ENCODE results near the gene KCNH5. TPM values are rescaled to one million over a fixed set of nuclear protein-coding genes. Genes with fewer than 3 reads are reported as not detected.

Gene KCNH5
- total RNA-seq, 1 experiment from 2014 or later = 1.4 TPM

GRCh38 chr14:63011623-63012022 lies 33.6 kb downstream of the KCNH5 start:
- no peaks in the 10 kb centered on the region for H3F3A ChIP-seq (ENCODE audit: insufficient read depth, low read depth)
- 0 out of 2 replicates have a peak, but pooled peaks cover 5% of the 10 kb centered on the region for H4K20me1 ChIP-seq (ENCODE audit: insufficient read depth)
- intact Hi-C loops (cut with micrococcal nuclease; ENCODE audit: unreplicated experiment) = no loop called here
- no peaks in the 10 kb centered on the region for H3K4me1 ChIP-seq (replicated peaks; ENCODE audit: insufficient read depth)
- H3K79me2 ChIP-seq (ENCODE audit: low read depth) = no peaks in the 10 kb centered on the region
- no peak for DNase-seq
- ChIA-PET POLR2A (ENCODE audit: unreplicated experiment) (no interaction called here), CTCF (no interaction called here)
- no peak overlapping the region for H3K4me2 ChIP-seq
- H3K27ac ChIP-seq = no peak overlapping the region
- 0 out of 2 replicates have a peak, but pooled peaks cover 1% of the 10 kb centered on the region for H3K9me3 ChIP-seq (ENCODE audit: insufficient read depth, low read depth)
- H3K36me3 ChIP-seq (ENCODE audit: low read depth) = no peaks in the 10 kb centered on the region
- no TSS peak for BruUV-seq (replicated peaks)
- H3K9me2 ChIP-seq (ENCODE audit: insufficient read depth) = no peaks in the 10 kb centered on the region
- no peak for TF ChIP-seq EZH2 (IDR thresholded peaks at IDR 0.05; ENCODE audit: low read depth)
- TF ChIP-seq CTCF (conservative IDR thresholded peaks at IDR 0.05) = no peak
- no peak overlapping the region for H3K4me3 ChIP-seq
- no peak overlapping the region for H2AFZ ChIP-seq
- no peaks in the 10 kb centered on the region for H3K27me3 ChIP-seq (ENCODE audit: insufficient read depth, low read depth)

GRCh38 chr14:63009495-63009894 lies 35.8 kb downstream of the KCNH5 start:
- Histone ChIP-seq H3K27me3 (ENCODE audit: insufficient read depth, low read depth) (no peaks in the 10 kb centered on the region), H3K4me2 (no peak overlapping the region), H4K20me1 (ENCODE audit: insufficient read depth) (0 out of 2 replicates have a peak, but pooled peaks cover 5% of the 10 kb centered on the region), H3K27ac (no peak overlapping the region), H3F3A (ENCODE audit: insufficient read depth, low read depth) (no peaks in the 10 kb centered on the region), H3K9me2 (ENCODE audit: insufficient read depth) (no peaks in the 10 kb centered on the region), H3K4me3 (no peak overlapping the region), H2AFZ (no peak overlapping the region), H3K4me1 (replicated peaks; ENCODE audit: insufficient read depth) (no peaks in the 10 kb centered on the region), H3K36me3 (ENCODE audit: low read depth) (no peaks in the 10 kb centered on the region), H3K9me3 (ENCODE audit: insufficient read depth, low read depth) (no peaks in the 10 kb centered on the region), H3K79me2 (ENCODE audit: low read depth) (no peaks in the 10 kb centered on the region)
- intact Hi-C loops (cut with micrococcal nuclease; ENCODE audit: unreplicated experiment) = no loop called here
- ChIA-PET CTCF (no interaction called here), POLR2A (ENCODE audit: unreplicated experiment) (no interaction called here)
- TF ChIP-seq EZH2 (IDR thresholded peaks at IDR 0.05; ENCODE audit: low read depth) = no peak
- no peak for TF ChIP-seq CTCF (conservative IDR thresholded peaks at IDR 0.05)
- no peak for DNase-seq
- BruUV-seq (replicated peaks) = no TSS peak

- Histone ChIP-seq H4K20me1 (ENCODE audit: insufficient read depth) (0 out of 2 replicates have a peak, but pooled peaks cover 5% of the 10 kb centered on the region), H3K36me3 (ENCODE audit: low read depth) (no peaks in the 10 kb centered on the region), H3K4me1 (replicated peaks; ENCODE audit: insufficient read depth) (no peaks in the 10 kb centered on the region), H3K4me3 (no peak overlapping the region), H3F3A (ENCODE audit: insufficient read depth, low read depth) (no peaks in the 10 kb centered on the region), H3K27ac (no peak overlapping the region), H3K9me3 (ENCODE audit: insufficient read depth, low read depth) (no peaks in the 10 kb centered on the region), H2AFZ (no peak overlapping the region), H3K27me3 (ENCODE audit: insufficient read depth, low read depth) (no peaks in the 10 kb centered on the region), H3K79me2 (ENCODE audit: low read depth) (no peaks in the 10 kb centered on the region), H3K9me2 (ENCODE audit: insufficient read depth) (no peaks in the 10 kb centered on the region), H3K4me2 (no peak overlapping the region)
- POLR2A ChIA-PET (ENCODE audit: unreplicated experiment) = no interaction called here
- CTCF ChIA-PET = no interaction called here
- no TSS peak for BruUV-seq (replicated peaks)
- DNase-seq = no peak
- intact Hi-C loops (cut with micrococcal nuclease; ENCODE audit: unreplicated experiment) = no loop called here
- TF ChIP-seq CTCF (conservative IDR thresholded peaks at IDR 0.05) (no peak), EZH2 (IDR thresholded peaks at IDR 0.05; ENCODE audit: low read depth) (no peak)
Measured at GRCh38 chr14:63006531-63006930, 38.7 kb downstream of the KCNH5 start.
